Loucy (cell line): Measurements from ENCODE around the gene ABHD2.
"Not testable (repeated sequence)": the region's sequence is repeated elsewhere in the genome, so short reads cannot be mapped to it uniquely, and the experiment has no call there.

ENCODE experiments used
- EZH2phosphoT487 ChIP-seq: fragments of 200-600 bp; IDR thresholded peaks from 2 replicates; pipeline ENCODE4 v1.6.1; 2018; ENCODE audit warnings: antibody characterized with exemption, mild to moderate bottlenecking, moderate library complexity, borderline replicate concordance
- TF ChIP-seq, protein P1 (sequence below): fragments of 200-600 bp; sonication (generic); conservative IDR thresholded peaks from 2 replicates; pipeline ENCODE4 v1.5.1; 2014; ENCODE audit warnings: mild to moderate bottlenecking, antibody characterized with exemption, low read length

GRCh38 chr15:89049016-89049666, 39.1 kb upstream of the ABHD2 start:
- TF ChIP-seq, protein P1, sequence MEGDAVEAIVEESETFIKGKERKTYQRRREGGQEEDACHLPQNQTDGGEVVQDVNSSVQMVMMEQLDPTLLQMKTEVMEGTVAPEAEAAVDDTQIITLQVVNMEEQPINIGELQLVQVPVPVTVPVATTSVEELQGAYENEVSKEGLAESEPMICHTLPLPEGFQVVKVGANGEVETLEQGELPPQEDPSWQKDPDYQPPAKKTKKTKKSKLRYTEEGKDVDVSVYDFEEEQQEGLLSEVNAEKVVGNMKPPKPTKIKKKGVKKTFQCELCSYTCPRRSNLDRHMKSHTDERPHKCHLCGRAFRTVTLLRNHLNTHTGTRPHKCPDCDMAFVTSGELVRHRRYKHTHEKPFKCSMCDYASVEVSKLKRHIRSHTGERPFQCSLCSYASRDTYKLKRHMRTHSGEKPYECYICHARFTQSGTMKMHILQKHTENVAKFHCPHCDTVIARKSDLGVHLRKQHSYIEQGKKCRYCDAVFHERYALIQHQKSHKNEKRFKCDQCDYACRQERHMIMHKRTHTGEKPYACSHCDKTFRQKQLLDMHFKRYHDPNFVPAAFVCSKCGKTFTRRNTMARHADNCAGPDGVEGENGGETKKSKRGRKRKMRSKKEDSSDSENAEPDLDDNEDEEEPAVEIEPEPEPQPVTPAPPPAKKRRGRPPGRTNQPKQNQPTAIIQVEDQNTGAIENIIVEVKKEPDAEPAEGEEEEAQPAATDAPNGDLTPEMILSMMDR = not testable (repeated sequence)
- TF ChIP-seq EZH2phosphoT487 = not testable (repeated sequence)
